H1 (cell line): ENCODE results near the gene MCF2L2. TPM values are rescaled to one million over a fixed set of nuclear protein-coding genes. Genes with fewer than 3 reads are reported as not detected.

Source experiments
- CTCF ChIA-PET: fragments of 300-600 bp; sonication (Branson Sonifier 250); formaldehyde crosslinking; loops from one replicate; lab custom pipeline; 2021; ENCODE audit not compliant: partially characterized antibody; lab: Charles Lee
- POLR2A ChIA-PET: fragments of 300-600 bp; sonication (Branson Sonifier 250); formaldehyde crosslinking; loops from one replicate; lab custom pipeline; 2021; ENCODE audit warnings: inconsistent platforms; ENCODE audit not compliant: partially characterized antibody; lab: Charles Lee
- DNase-seq, 2 experiments: peaks; one replicate each; pipeline versions ENCODE4 v3.0.0 to v3.0.0-alpha.2; 2010 to 2022; ENCODE audit warnings: low spot score in 2 of 2, low read depth in 1 of 2, mixed read lengths in 1 of 2
- FAIRE-seq: peaks from 2 replicates; lab custom pipeline; 2011; peaks lifted over from hg19 to GRCh38; lab: Jason Lieb, UNC
- H2AFZ ChIP-seq: 2 replicates; pipeline ENCODE4 v1.8.1; 2012; ENCODE audit warnings: low read length, inconsistent platforms
- H2AK5ac ChIP-seq: 2 replicates; pipeline ENCODE4 v1.6.1; 2013; ENCODE audit warnings: low read depth, low read length
- H2BK120ac ChIP-seq: replicated peaks from 2 replicates; pipeline ENCODE3; 2013; ENCODE audit warnings: low read depth, low read length, inconsistent platforms
- H2BK12ac ChIP-seq: 2 replicates; pipeline ENCODE4 v1.6.1; 2013; ENCODE audit warnings: low read depth, low read length
- H2BK15ac ChIP-seq: 2 replicates; pipeline ENCODE4 v1.6.1; 2013; ENCODE audit warnings: low read length
- H2BK20ac ChIP-seq: 2 replicates; pipeline ENCODE4 v1.6.1; 2013; ENCODE audit warnings: low read length
- H2BK5ac ChIP-seq: 2 replicates; pipeline ENCODE4 v1.6.1; 2013; ENCODE audit warnings: low read depth, low read length
- H3K14ac ChIP-seq: 2 replicates; pipeline ENCODE4 v1.6.1; 2013; ENCODE audit warnings: inconsistent platforms; ENCODE audit not compliant: insufficient read length
- H3K18ac ChIP-seq: 2 replicates; pipeline ENCODE4 v1.6.1; 2013; ENCODE audit warnings: low read length; ENCODE audit errors: extremely low read depth
- H3K23ac ChIP-seq: 2 replicates; pipeline ENCODE4 v1.6.1; 2013; ENCODE audit warnings: inconsistent platforms; ENCODE audit not compliant: insufficient read length
- H3K23me2 ChIP-seq: 2 replicates; pipeline ENCODE4 v1.6.1; 2013; ENCODE audit warnings: low read depth, low read length
- H3K27ac ChIP-seq: 2 replicates; pipeline ENCODE4 v1.6.1; 2011; ENCODE audit warnings: low read depth, low read length, inconsistent platforms
- H3K27me3 ChIP-seq, 4 experiments: replicated peaks in 1 of 4; 1 replicate in 1 of 4; 2 replicates in 3 of 4; pipeline versions ENCODE4 v1.6.1 to v1.8.1; 2011 to 2013; ENCODE audit warnings: low read length in 3 of 4, mild to moderate bottlenecking in 3 of 4, inconsistent platforms in 2 of 4, mixed read lengths in 2 of 4, moderate library complexity in 1 of 4; ENCODE audit not compliant: control insufficient read depth in 3 of 4, insufficient read depth in 3 of 4; ENCODE audit errors: extremely low read depth in 1 of 4
- H3K36me3 ChIP-seq, 4 experiments: 2 replicates each; pipeline versions ENCODE4 v1.6.1 to v1.8.1; 2011 to 2013; ENCODE audit warnings: mild to moderate bottlenecking in 4 of 4, low read length in 3 of 4, moderate library complexity in 2 of 4, control low read depth in 1 of 4, inconsistent platforms in 1 of 4; ENCODE audit not compliant: insufficient read depth in 4 of 4, control insufficient read depth in 2 of 4
- H3K4ac ChIP-seq: replicated peaks from 2 replicates; pipeline ENCODE3; 2013; ENCODE audit warnings: low read length, low read depth, mixed read lengths, inconsistent platforms; ENCODE audit not compliant: insufficient read length
- H3K4me1 ChIP-seq, 4 experiments: replicated peaks in 1 of 4; 1 replicate in 1 of 4; 2 replicates in 3 of 4; pipeline versions ENCODE4 v1.6.1 to v1.8.1; 2011 to 2013; ENCODE audit warnings: low read length in 3 of 4, inconsistent platforms in 2 of 4, mixed read lengths in 1 of 4; ENCODE audit not compliant: insufficient read depth in 4 of 4, control insufficient read depth in 3 of 4
- H3K4me2 ChIP-seq, 2 experiments: 2 replicates each; pipeline versions ENCODE4 v1.6.1 to v1.8.1; 2011 to 2013; ENCODE audit warnings: low read depth in 2 of 2, low read length in 2 of 2, control low read depth in 1 of 2, inconsistent platforms in 1 of 2, mild to moderate bottlenecking in 1 of 2; ENCODE audit not compliant: insufficient read depth in 1 of 2
- H3K4me3 ChIP-seq, 4 experiments: fragments of 200-600, 300-600 bp in 1 of 4; sonication (generic), shearing (Covaris generic), sonication (Bioruptor Twin) in 1 of 4; 2 replicates each; pipeline versions ENCODE4 v1.5.1 to v1.8.1; 2011 to 2016; ENCODE audit warnings: low read length in 4 of 4, low read depth in 3 of 4, control low read depth in 2 of 4, inconsistent platforms in 2 of 4, mild to moderate bottlenecking in 2 of 4, mixed read lengths in 1 of 4, moderate library complexity in 1 of 4; ENCODE audit not compliant: insufficient read depth in 2 of 4; ENCODE audit errors: extremely low read depth in 1 of 4
- H3K56ac ChIP-seq: replicated peaks from 2 replicates; pipeline ENCODE3; 2013; ENCODE audit warnings: low read depth, mild to moderate bottlenecking, mixed read lengths, low read length, inconsistent platforms; ENCODE audit not compliant: insufficient read length
- H3K79me1 ChIP-seq: 2 replicates; pipeline ENCODE4 v1.6.1; 2013; ENCODE audit warnings: low read depth, low read length, control low read depth
- H3K79me2 ChIP-seq, 2 experiments: 2 replicates each; pipeline versions ENCODE4 v1.6.1 to v1.8.1; 2012 to 2013; ENCODE audit warnings: low read length in 2 of 2, mild to moderate bottlenecking in 2 of 2, inconsistent platforms in 1 of 2; ENCODE audit not compliant: insufficient read depth in 2 of 2, control insufficient read depth in 1 of 2
- H3K9ac ChIP-seq, 4 experiments: replicated peaks in 1 of 4; 1 replicate in 1 of 4; 2 replicates in 3 of 4; pipeline versions ENCODE4 v1.6.1 to v1.8.1; 2011 to 2013; ENCODE audit warnings: low read depth in 3 of 4, low read length in 3 of 4, control low read depth in 2 of 4, mild to moderate bottlenecking in 2 of 4, moderate library complexity in 2 of 4, inconsistent platforms in 1 of 4; ENCODE audit errors: extremely low read depth in 1 of 4
- H3K9me3 ChIP-seq, 2 experiments: 2 replicates each; pipeline versions ENCODE4 v1.6.1 to v1.8.1; 2012 to 2013; ENCODE audit warnings: mild to moderate bottlenecking in 2 of 2, moderate library complexity in 2 of 2, control low read depth in 1 of 2, inconsistent platforms in 1 of 2, low read depth in 1 of 2, low read length in 1 of 2, mixed read lengths in 1 of 2; ENCODE audit not compliant: insufficient read depth in 2 of 2
- H4K20me1 ChIP-seq, 2 experiments: replicated peaks in 1 of 2; 2 replicates each; pipeline versions ENCODE3 to v1.8.1; 2011 to 2013; ENCODE audit warnings: inconsistent platforms in 2 of 2, low read length in 2 of 2, mild to moderate bottlenecking in 1 of 2; ENCODE audit not compliant: insufficient read depth in 2 of 2, control insufficient read depth in 1 of 2
- H4K5ac ChIP-seq: 2 replicates; pipeline ENCODE4 v1.6.1; 2013; ENCODE audit warnings: low read length, low read depth, mixed read lengths, inconsistent platforms; ENCODE audit not compliant: insufficient read length
- H4K8ac ChIP-seq: 2 replicates; pipeline ENCODE4 v1.8.0; 2013; ENCODE audit warnings: mild to moderate bottlenecking, moderate library complexity, low read length, inconsistent platforms; ENCODE audit not compliant: insufficient read depth; ENCODE audit errors: extremely low read depth
- H4K91ac ChIP-seq: replicated peaks from 2 replicates; pipeline ENCODE3; 2013; ENCODE audit warnings: low read length, mixed read lengths, inconsistent platforms; ENCODE audit not compliant: insufficient read length
- E2F6 ChIP-seq: IDR thresholded peaks from 2 replicates; pipeline ENCODE4 v1.6.1; 2012; ENCODE audit warnings: inconsistent platforms
- RFX5 ChIP-seq: IDR thresholded peaks from 2 replicates; pipeline ENCODE4 v1.6.1; 2011; ENCODE audit warnings: low read depth, low read length, improper control_type of control experiment, borderline replicate concordance
- WGBS, 2 experiments: shearing (Covaris generic) in 1 of 2; methylation state at CpG; one replicate each; pipeline versions ENCODE4 v1.1.6 to v1.1.7; 2013 to 2015; ENCODE audit warnings: low lambda C conversion rate in 2 of 2, mixed read lengths in 2 of 2, inconsistent platforms in 1 of 2, low coverage in 1 of 2, missing lambda C conversion rate in 1 of 2; ENCODE audit not compliant: insufficient replicate concordance in 2 of 2, insufficient coverage in 1 of 2, insufficient read length in 1 of 2; ENCODE audit errors: extremely low coverage in 1 of 2, missing lambda C conversion rate in 1 of 2; 5-methylcytosine and 5-hydroxymethylcytosine counted together
- polyA plus RNA-seq, 7 experiments: library from polyadenylated mRNA; depleted of rRNA in 3 of 7; stranded (reverse) in 5 of 7; unstranded in 2 of 7; fragments of >200 nt in 5 of 7; fragments of 200-250 nt in 2 of 7; gene quantifications; 1 replicate in 5 of 7; 2 replicates in 1 of 7; 4 replicates in 1 of 7; pipeline versions ENCODE4 v1.2.1 to v1.2.3, GENCODE V29; 2011 to 2013; ENCODE audit warnings: missing spikeins in 2 of 7, mixed read lengths in 2 of 7
- total RNA-seq: library from RNA; stranded (reverse); fragmentation: NEBNext Ultra II Directional; extraction: Animal tissue kit (Norgen Biotek cat#: 25700); gene quantifications from 2 replicates; pipeline ENCODE4 v1.2.1, GENCODE V29; 2021

The MCF2L2 gene
- total and polyA plus RNA-seq, 2 of the 8 experiments (the other 6 are each of a cell fraction or from before 2014, with no cell fraction given), result 4.1 to 13.7 TPM

GRCh38 chr3:183208800-183209199 is 219.6 kb downstream of the MCF2L2 start:
- Histone ChIP-seq H3K23me2 (no peaks in the 10 kb centered on the region), H2BK15ac (no peak overlapping the region), H2BK5ac (no peak overlapping the region), H4K8ac (no peak overlapping the region), H3K4me2 (no peak overlapping the region), H3K23ac (no peak overlapping the region), H3K27me3 (no peaks in the 10 kb centered on the region), H3K56ac (no peak overlapping the region), H2BK12ac (no peak overlapping the region), H3K36me3 (no peaks in the 10 kb centered on the region; a peak in 1 of 8 replicates), H3K27ac (no peak overlapping the region), H3K9ac (no peak overlapping the region), H3K4me1 (0 out of 7 replicates have a peak, but pooled peaks cover 0 to 3% (median 0%) of the 10 kb centered on the region in 4 experiments), H4K91ac (no peak overlapping the region), H4K5ac (no peak overlapping the region), H4K20me1 (no peaks in the 10 kb centered on the region), H3K14ac (no peak overlapping the region), H3K18ac (no peak overlapping the region), H2BK120ac (no peak overlapping the region), H2AK5ac (no peak overlapping the region), H3K79me1 (no peaks in the 10 kb centered on the region), H2BK20ac (no peak overlapping the region), H3K4ac (no peak overlapping the region), H2AFZ (no peak overlapping the region), H3K9me3 (no peaks in the 10 kb centered on the region), H3K79me2 (no peaks in the 10 kb centered on the region), H3K4me3 (no peak overlapping the region)
- POLR2A ChIA-PET, result no interaction called here
- WGBS, 2 experiments, result 86% methylated on average over 2 of the region's 2 CpGs; no CpG with 5 or more reads in 1 of the 2 experiments
- CTCF ChIA-PET, result interaction anchor here (0.6 to 2.4 kb wide), 2 partner anchors 21 to 24 kb away, joined by 3 to 12 read pairs; no protein-coding TSS in a partner anchor
- TF ChIP-seq RFX5 (no peak), E2F6 (no peak)
- FAIRE-seq (no peak), DNase-seq (no peak)
